HG03342 (cell line): ENCODE measurements around the gene SSC5D.
"Not testable (repeated sequence)": the region's sequence is repeated elsewhere in the genome, so short reads cannot be mapped to it uniquely, and the experiment has no call there.

Experiments used
- ATAC-seq: cut with Tn5 transposase; IDR thresholded peaks from one replicate; pipeline ENCODE4 v1.9.1; 2021; ENCODE audit warnings: mild to moderate bottlenecking, moderate library complexity; ENCODE audit not compliant: unreplicated experiment

Gene SSC5D

GRCh38 chr19:55487924-55488687 lies at the start of gene SSC5D:
Gene SSC5D (plus strand): TSS chr19:55488436. CDS start chr19:55488590, 154 bp downstream.
- ATAC-seq, result no peak

DNA sequence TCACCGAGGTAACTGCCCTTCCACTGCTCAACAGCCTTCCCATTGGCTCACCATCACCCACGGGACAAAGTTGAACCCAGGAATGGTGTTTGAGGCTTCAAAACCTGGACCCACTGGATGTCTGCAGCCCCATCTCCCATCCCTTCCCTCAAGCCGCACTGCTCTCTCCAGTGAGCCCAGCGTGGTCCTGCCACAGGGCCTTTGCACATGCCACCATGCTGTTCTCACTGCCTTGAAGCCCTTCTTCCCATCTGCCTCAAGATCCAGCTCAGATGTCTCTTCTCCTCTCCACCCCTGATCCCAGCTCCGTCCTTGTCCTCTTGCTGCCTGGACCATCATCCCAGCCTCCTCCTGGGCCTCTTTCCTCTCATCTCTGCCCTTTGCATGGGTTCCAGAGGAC lies 49.2 kb upstream of the SSC5D start:
- no peak for ATAC-seq

GRCh38 chr19:55440411-55441105 lies 47.7 kb upstream of the SSC5D start:
- ATAC-seq, result no peak

DNA sequence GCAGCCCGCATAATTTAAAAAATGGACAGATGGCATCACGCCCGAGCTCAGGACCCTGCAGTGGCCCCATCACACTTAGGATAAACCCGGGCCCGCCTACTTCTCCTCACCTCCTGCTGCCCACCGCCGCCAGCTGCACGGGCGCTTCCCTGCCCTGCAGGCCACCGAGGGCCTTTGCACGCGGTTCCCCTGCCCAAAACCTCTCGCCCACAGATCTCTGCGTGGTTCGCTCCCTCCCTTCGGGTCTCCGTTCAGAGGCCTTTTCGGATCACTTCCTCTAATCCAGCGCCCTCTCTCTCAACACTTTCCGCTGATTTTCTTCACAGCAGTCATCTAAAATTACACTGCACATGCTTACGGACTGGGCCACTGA lies 46.9 kb upstream of the SSC5D start:
- ATAC-seq, result no peak

GRCh38 chr19:55441692-55442321 lies 46.4 kb upstream of the SSC5D start:
- ATAC-seq, result no peak

- no peak for ATAC-seq
These were observed 45.8 kb upstream of the SSC5D start for GRCh38 chr19:55442372-55442961.

DNA sequence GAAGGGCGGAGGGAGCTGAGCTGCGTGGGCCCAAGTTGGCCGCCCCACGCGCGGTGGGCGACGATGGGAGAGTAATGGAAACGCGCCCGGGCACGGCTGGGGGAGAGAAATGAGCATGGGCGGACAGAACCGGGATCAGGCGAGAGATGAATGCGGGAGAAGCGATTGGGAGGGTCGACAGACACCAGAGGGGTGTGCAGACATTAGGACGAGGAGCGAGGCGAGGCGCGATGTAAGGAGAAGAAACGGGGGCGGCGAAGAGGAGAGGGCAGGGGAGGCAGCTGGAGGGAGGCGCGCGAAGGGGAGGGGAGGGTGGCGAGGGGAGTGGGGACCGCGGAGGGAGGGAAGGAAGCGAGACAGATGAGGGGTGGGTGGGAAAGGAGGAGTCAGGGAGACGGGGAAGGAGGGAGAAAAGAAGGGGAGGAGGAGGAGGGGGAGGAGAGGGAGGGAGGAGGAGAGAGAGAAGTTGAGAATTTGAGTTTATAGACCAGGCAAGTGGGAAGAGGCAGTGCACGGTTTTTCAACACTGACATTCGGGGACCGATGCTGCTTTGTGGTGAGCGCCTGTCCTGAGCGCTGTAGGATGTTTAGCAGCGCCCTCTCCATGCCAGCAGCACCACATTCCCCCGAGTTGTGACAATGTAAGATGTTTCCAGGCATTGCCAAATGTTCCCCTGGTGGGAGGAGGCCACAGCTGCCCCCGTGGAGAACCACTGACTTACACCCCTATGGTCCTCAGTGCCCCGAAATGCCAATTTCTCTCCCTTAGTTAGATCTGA lies 45.0 kb upstream of the SSC5D start, which contains the start of gene SHISA7:
TSS of gene SHISA7 (minus strand) at position 256 of the 779 bp plus-strand sequence. CDS start 437 bp downstream, outside the sequence.
- no peak for ATAC-seq

GRCh38 chr19:55443824-55444480 lies 44.3 kb upstream of the SSC5D start:
- no peak for ATAC-seq

DNA sequence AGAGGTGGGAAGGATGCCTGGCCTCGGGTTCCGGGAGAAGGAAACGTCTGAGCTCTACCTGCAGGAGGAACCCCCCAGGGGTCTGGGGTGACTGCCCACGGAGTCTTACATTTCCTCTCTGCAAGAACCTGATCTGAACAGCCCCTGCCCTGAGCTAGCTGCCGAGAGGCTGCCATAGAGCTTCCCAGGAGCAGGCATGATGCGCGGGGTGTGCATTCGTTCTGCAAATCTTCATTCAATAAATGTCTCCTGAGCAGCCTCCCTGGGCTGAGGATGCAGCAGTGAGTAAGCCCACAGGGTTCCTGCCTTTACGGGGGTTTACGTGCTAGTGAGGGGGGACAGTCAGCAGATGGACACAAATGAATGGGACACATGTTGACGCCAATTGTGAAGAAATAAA lies 43.6 kb upstream of the SSC5D start:
- ATAC-seq, result no peak

- ATAC-seq, result no peak
These were observed 42.2 kb upstream of the SSC5D start for GRCh38 chr19:55446060-55446459.

- no peak for ATAC-seq
These were observed 40.6 kb upstream of the SSC5D start for GRCh38 chr19:55447421-55448174.

GRCh38 chr19:55448175-55448490 lies 40.1 kb upstream of the SSC5D start:
- ATAC-seq, result not testable (repeated sequence)

GRCh38 chr19:55449469-55449868 lies 38.8 kb upstream of the SSC5D start:
- no peak for ATAC-seq

DNA sequence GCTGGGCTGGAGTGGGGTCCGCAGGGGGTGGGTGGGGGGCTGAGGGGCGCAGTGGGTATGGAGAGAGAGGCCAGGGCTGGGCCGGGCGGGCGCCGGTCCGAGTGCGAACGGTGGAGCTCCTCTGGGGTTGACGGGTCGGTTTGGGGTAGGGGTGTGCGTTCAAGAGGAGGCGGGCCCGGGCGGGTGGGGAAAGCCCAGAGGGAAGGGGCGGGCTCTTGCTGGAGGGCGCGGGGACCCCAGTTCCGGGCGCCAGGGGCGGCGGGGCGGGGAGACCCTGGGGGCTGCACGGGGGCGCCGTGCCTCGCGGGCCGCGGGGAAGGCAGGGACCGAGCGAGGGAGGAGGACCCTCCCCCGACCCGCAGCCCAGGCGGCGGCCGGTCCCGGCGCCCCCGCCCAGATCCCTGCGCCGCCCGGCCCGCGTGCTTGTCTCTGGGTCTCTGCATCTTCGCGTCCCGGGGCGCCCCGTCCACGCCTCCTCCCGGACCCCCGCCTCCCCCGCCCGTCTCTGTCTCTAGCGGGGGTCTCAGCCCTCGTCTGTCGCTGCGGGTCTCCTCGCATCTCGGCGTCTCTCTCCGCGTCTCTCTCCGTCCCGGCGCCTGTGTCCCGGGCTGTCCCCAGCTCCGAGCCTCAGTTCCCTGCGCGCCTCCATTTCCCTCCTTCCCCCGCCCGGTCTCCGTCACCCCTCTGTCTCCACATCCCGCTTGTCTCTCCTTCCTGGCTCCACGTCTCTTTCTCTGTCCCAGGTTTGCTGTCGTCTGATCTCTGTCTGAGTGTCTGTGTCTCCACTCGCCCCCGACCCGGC lies 36.9 kb upstream of the SSC5D start:
- no peak for ATAC-seq

- no peak for ATAC-seq
These were observed 36.1 kb upstream of the SSC5D start for GRCh38 chr19:55451965-55452748.

GRCh38 chr19:55452749-55453346 lies 35.4 kb upstream of the SSC5D start:
- ATAC-seq, result no peak

- no peak for ATAC-seq
These were observed 34.5 kb upstream of the SSC5D start for GRCh38 chr19:55453511-55454260.
